GM12801 (cell line): Measurements from ENCODE around the gene DDC.

Source experiments
- TF ChIP-seq, protein P1 (sequence below): IDR thresholded peaks from one replicate; pipeline ENCODE4 v1.5.1; 2011; ENCODE audit warnings: control low read depth; ENCODE audit not compliant: insufficient read length; ENCODE audit errors: extremely low read depth

The DDC gene

DNA sequence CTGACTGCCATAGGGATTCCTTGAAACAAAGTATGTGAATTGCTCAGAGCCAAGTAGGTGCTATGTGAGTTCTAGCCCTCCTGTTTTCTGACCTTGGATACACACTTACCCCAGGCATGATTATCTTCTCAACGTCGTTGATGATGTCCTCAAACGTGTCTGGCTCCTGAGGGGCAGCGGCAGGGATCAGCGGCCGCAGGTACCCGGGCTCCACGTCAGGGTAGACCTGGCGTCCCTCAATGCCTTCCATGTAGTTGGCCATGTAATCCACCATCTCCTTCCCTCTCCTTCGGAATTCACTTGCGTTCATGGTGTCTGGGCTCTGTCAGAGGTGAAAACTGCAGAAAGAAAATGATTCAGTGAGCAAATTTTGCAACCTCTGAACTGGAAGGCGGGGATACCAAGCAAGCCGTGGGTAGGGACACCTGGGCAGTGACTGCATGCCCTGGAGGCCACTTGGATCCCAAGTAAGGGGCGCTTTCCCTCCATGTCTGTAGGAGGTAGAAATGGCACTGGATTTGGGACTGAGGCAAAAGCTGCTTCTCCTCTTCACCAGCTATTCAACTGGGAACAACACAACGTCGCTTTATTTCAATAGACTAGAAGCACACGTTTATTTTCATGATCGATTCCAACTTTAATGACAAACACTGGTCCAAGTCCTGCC is 21.3 kb downstream of the DDC start:
- TF ChIP-seq, protein P1, sequence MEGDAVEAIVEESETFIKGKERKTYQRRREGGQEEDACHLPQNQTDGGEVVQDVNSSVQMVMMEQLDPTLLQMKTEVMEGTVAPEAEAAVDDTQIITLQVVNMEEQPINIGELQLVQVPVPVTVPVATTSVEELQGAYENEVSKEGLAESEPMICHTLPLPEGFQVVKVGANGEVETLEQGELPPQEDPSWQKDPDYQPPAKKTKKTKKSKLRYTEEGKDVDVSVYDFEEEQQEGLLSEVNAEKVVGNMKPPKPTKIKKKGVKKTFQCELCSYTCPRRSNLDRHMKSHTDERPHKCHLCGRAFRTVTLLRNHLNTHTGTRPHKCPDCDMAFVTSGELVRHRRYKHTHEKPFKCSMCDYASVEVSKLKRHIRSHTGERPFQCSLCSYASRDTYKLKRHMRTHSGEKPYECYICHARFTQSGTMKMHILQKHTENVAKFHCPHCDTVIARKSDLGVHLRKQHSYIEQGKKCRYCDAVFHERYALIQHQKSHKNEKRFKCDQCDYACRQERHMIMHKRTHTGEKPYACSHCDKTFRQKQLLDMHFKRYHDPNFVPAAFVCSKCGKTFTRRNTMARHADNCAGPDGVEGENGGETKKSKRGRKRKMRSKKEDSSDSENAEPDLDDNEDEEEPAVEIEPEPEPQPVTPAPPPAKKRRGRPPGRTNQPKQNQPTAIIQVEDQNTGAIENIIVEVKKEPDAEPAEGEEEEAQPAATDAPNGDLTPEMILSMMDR: no peak

DNA sequence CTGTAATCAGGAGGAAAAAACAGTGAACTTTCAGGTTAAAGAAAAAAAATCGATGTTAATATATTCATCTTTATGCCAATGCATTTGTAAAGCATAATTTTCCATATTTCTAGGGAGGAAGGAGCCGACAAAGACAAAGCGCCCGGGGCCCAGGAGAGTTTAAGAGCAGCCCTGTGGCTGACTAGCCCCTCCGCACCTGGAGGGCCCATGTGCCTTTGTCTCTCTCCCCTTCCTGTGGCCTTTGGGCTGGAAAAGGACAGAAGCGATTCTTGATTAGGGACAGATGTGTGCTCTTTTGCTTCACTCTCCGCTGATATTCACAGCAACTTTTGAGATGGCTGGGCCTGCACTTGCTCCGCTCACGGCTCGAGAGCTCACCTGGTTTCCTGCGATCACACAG is 23.1 kb downstream of the DDC start:
- TF ChIP-seq, protein P1: no peak

DNA sequence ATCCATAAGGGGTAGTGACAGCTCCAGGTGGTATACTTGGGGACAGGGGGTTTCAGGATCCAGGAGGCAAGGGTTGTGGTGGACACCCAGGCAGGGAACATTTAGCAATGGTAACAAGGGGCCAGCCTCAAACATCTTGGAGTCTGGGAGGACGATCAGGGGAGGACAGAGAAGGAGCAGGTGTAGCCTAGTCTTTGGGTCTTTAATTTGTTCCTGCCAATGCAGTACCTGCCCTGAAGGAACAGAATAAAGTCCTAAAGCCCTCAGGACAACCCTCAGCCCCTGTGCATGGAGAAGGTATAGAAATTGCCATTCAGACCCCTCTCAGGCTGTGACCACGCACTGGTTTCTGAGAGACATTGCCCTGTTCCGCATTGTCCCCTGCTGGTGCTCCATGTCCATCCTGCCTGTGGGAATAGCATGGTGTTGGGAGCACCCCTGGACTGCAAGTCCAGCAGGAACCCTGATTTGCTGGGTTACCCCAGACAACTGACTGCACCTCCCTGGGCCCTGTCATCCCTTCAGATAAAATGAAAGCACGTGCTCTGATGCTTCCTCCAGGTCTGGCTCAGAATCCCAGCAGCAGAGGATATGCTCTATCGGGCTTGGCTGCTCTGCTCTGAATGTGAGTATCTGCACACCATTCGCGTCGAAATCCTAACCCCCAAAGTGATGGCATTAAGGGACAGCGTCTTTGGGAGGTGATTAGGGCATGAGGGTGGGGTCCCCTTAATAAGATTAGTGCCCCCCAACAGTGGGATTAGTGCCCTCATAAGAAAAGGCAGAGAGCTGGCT is 24.2 kb downstream of the DDC start:
- TF ChIP-seq, protein P1: no peak

DNA sequence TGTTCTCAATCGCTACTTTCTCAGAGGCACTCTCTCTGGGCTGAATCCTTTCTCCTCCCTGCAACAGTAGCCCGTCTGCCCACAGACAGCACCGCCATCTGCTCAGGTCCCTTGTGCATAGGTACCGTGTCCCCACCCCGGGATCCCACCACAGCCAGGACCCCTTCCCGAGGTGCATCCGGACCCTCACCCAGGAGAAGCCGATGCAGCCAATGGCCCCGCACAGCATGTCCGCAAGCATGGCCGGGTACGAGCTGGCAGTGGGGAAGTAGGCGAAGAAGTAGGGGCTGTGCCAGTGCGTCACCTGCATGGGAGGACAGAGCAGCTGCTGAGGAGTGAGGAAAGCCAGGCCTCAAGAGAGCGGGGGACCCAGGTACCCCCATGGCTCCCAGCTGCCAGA is 25.5 kb downstream of the DDC start:
- TF ChIP-seq, protein P1: no peak

DNA sequence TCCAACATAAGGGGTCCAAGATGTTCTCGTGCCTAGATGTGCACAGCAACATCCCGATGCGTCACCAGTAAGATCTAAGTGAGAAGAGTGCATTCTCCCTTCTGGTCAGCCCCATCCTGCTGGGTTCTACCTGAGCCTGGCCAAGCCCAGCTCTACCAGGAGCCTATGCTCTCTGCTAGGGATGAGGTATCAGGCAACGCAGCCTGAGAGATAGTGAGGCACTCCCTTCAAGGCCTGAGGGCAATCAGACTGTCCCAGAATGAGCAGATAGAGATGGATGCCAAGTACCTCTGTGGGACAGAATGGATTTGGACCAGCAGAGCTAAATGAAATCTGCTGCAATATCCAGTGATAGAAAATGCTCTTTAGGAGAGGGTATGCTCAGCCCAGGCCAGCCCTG is 26.7 kb downstream of the DDC start:
- TF ChIP-seq, protein P1: no peak

DNA sequence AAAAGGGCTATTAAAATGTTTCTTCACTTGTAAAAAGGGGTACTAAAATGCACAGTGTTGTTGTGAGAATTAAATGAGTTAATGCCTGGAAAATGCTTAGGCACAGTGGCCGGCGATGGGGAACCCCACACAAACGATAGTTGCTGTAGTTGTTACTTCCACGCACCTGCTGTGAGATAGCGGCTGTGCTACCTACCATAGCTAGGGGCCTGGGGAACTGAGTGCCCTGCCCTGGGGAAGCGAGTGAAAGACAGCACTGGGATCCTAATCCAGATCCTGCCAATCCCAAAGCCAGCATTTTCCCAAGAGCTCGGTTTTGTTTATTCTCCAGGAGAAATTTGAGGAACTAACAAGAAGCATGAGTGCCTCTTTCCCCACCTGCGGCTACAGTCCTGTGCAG is 27.8 kb downstream of the DDC start:
- TF ChIP-seq, protein P1: no peak

DNA sequence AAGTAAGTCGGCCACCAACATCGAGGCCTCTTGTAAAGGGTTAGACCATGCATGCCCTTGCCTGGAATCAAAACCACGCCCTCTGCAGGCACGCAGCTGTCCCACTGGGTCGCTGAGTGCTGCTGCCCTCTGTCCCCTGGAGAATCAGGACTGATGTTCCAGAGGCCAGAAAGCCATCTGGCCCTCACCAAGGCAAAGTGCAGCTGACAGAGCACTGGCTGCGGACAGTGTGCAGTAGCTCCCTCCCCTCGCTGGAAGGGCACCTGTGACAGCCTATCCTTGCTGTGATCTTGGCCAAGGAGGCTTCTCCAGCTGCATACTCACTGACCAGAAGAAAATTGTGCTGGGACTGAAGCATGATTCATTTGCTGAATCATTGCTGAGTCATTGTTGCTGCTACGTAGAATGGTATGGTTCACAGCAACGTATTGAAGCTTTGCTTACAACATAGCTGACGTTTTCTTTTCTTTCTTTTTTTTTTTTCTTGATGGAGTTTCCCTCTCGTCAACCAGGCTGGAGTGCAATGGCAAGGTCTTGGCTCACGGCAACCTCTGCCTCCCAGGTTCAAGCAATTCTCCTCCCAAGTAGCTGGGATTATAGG is 30.4 kb downstream of the DDC start:
- TF ChIP-seq, protein P1: no peak
